ENCODE measurements around the gene DTNB. TPM values are rescaled to one million over a fixed set of nuclear protein-coding genes. Genes with fewer than 3 reads are reported as not detected.

Gene DTNB
- total RNA-seq, 4 donors from 2014 or later = 0.70 to 23.1 (median 6.1) TPM

DNA sequence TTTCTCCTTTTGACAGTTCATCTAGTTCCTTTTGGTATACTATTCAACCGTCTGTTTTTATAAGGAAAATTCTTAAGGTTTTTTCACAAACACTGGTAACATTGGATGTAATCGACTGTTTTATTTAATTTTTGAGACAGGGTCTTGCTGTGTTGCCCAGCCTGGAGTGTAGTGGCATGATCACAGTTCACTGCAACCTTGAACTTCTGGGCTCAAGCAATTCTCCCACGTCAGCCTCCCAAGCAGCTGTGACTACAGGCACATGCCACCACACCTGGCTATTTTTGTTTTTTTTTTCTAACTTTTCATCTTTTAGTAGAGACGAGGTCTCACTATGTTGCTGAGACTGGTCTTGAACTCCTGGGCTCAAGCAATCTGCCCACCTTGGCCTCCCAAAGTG is 227.3 kb downstream of the DTNB start:
- Histone ChIP-seq H3K36me3 (no peaks in the 10 kb centered on the region), H3K4me1 (no peaks in the 10 kb centered on the region), H3K4me3 (no peak overlapping the region), H3K27me3 (no peaks in the 10 kb centered on the region), H3K27ac (no peak overlapping the region), H3K9me3 (no peaks in the 10 kb centered on the region)
- no peak for DNase-seq
- TF ChIP-seq POLR2A (IDR thresholded peaks at IDR 0.05) = no peak
- TF ChIP-seq, protein P1, sequence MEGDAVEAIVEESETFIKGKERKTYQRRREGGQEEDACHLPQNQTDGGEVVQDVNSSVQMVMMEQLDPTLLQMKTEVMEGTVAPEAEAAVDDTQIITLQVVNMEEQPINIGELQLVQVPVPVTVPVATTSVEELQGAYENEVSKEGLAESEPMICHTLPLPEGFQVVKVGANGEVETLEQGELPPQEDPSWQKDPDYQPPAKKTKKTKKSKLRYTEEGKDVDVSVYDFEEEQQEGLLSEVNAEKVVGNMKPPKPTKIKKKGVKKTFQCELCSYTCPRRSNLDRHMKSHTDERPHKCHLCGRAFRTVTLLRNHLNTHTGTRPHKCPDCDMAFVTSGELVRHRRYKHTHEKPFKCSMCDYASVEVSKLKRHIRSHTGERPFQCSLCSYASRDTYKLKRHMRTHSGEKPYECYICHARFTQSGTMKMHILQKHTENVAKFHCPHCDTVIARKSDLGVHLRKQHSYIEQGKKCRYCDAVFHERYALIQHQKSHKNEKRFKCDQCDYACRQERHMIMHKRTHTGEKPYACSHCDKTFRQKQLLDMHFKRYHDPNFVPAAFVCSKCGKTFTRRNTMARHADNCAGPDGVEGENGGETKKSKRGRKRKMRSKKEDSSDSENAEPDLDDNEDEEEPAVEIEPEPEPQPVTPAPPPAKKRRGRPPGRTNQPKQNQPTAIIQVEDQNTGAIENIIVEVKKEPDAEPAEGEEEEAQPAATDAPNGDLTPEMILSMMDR (IDR thresholded peaks at IDR 0.05) = no peak

DNA sequence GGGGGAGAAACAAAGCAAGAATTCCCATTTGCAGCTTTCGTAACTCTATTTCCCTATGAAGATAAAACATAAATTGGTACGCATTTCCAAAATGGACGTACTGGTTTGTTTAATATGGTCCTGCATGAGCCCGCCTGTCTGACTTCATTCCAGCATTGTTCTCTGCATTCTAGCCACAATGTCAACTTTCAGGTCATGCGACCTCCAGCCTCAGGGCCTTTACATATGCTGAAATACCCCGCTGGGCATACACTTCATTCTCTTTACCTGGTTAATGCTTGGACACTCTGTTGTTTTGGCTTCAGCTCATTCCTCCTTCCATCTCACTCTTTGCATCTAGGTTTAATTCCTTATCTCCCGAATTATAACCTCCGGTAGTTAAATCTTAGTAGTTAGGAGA is 227.9 kb downstream of the DTNB start:
- DNase-seq = no peak
- Histone ChIP-seq H3K4me1 (no peaks in the 10 kb centered on the region), H3K4me3 (no peak overlapping the region), H3K27ac (no peak overlapping the region), H3K27me3 (no peaks in the 10 kb centered on the region), H3K9me3 (no peaks in the 10 kb centered on the region), H3K36me3 (no peaks in the 10 kb centered on the region)
- TF ChIP-seq POLR2A (IDR thresholded peaks at IDR 0.05) = no peak
- TF ChIP-seq, protein P1 (IDR thresholded peaks at IDR 0.05) = no peak

DNA sequence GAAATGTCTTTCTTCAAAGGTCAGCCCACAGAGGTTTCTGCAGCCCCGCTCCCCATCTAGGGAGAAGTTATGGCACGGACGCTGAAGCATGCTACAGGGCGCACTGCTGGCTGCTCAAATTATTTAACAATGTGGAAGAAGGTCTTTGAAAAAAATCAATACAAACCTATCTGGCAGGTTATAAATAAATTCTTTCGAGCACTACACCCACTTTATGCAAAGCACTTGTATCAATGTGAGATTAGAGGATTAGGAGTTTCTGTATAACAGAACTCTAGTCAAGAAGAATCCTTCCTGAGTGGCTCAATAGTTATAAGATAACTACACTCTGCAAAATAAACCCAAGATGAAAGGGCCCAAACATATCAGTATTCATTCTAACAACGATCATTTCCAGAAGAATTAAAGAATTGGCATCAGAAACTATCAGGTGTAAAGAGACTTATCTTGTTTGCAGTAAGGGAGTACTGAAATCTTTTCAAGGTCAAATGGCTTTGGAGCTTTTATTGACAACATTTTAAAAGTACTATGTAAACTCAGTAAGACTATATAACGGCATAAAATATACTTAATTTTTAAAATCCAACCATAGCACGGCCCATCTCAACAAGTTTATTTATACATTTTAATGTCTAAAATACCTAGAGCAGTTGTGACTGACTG is 228.6 kb downstream of the DTNB start:
- no peak for DNase-seq
- Histone ChIP-seq H3K36me3 (no peaks in the 10 kb centered on the region), H3K4me1 (no peaks in the 10 kb centered on the region), H3K27ac (no peak overlapping the region), H3K9me3 (no peaks in the 10 kb centered on the region), H3K27me3 (no peaks in the 10 kb centered on the region), H3K4me3 (no peak overlapping the region)
- TF ChIP-seq, protein P1 (IDR thresholded peaks at IDR 0.05) = no peak
- no peak for TF ChIP-seq POLR2A (IDR thresholded peaks at IDR 0.05)

DNA sequence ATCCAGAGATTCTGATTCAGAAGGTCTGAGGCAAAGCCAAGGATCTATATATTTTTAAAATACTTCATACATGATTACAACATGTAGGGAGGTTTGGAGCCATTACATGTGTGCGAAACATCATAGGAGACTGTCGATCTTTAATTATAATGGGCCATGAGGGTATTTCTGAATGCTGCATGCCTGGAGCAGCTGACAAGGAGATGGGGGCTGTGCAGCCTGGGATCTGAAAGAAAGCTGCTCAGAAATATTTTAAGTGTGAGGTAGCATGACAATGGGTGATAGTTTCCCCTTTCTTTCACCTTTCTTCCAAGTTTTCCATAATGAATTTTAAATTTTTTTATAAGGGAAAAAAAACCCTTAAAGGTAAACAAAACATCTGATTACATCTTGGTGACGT is 229.6 kb downstream of the DTNB start:
- no peaks in the 10 kb centered on the region for H3K9me3 ChIP-seq
- H3K4me1 ChIP-seq = no peaks in the 10 kb centered on the region
- H3K4me3 ChIP-seq = no peak overlapping the region
- no peak for DNase-seq
- no peaks in the 10 kb centered on the region for H3K36me3 ChIP-seq
- no peaks in the 10 kb centered on the region for H3K27me3 ChIP-seq
- no peak for TF ChIP-seq POLR2A (IDR thresholded peaks at IDR 0.05)
- H3K27ac ChIP-seq = no peak overlapping the region

DNA sequence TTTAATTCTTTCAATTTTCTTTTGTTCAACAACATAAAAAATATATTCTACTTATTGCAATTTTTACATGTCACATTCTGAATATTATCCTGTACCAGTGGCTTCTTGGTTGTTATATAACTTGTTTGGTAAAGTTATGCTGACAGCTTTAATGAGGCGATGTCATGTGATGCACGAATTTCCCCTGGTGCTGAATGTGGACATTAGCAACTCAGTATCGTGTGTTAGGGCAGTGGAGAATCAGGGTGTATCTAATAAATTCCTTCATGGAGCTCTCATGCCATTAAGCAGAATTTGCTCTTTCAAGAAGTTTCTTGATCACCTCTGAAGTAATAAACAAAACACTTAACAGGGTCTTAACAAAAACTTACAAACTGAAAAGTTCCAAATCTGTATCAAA is 232.0 kb downstream of the DTNB start:
- H3K27ac ChIP-seq = no peak overlapping the region
- DNase-seq = no peak
- H3K4me1 ChIP-seq = no peaks in the 10 kb centered on the region
- no peaks in the 10 kb centered on the region for H3K9me3 ChIP-seq
- TF ChIP-seq, protein P1 (IDR thresholded peaks at IDR 0.05) = no peak
- no peak for TF ChIP-seq POLR2A (IDR thresholded peaks at IDR 0.05)
- no peaks in the 10 kb centered on the region for H3K27me3 ChIP-seq
- no peaks in the 10 kb centered on the region for H3K36me3 ChIP-seq
- H3K4me3 ChIP-seq = no peak overlapping the region

DNA sequence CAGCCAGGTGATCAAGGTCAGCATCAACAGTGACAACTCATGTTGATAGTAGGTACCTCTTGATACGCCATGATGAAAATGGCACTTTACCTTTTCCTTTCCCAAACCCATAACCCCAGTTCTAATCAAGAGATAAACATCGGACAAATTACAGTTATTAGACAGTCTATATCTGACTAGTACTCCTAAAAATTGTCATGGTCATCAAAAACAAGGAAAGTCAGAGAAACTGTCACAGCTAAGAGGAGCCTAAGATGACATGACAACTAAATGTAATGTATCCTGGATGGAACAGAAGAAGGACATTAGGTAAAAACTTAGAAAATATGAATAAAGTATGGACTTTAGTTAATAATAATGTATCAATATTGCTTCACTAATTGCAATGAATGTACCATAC is 234.6 kb downstream of the DTNB start:
- no peak overlapping the region for H3K4me3 ChIP-seq
- TF ChIP-seq, protein P1 (IDR thresholded peaks at IDR 0.05) = no peak
- no peak for TF ChIP-seq POLR2A (IDR thresholded peaks at IDR 0.05)
- DNase-seq = no peak
- H3K27me3 ChIP-seq = no peaks in the 10 kb centered on the region
- H3K27ac ChIP-seq = no peak overlapping the region
- H3K36me3 ChIP-seq = no peaks in the 10 kb centered on the region
- no peaks in the 10 kb centered on the region for H3K9me3 ChIP-seq
- no peaks in the 10 kb centered on the region for H3K4me1 ChIP-seq

All from Peyer's patch (tissue), 4 donors.